Caco-2 (cell line): ENCODE results near the gene COL11A2. TPM values are rescaled to one million over a fixed set of nuclear protein-coding genes. Genes with fewer than 3 reads are reported as not detected.

Experiments
- Bru-seq: library from RNA; stranded (reverse); fragments of 400-500 nt; gene quantifications from one replicate; lab custom pipeline; 2021; lab: Mats Ljungman, UMichigan
- BruChase-seq, 2 experiments: library from RNA; stranded (reverse); fragments of 400-500 nt; gene quantifications; one replicate each; lab custom pipeline; 2021; lab: Mats Ljungman, UMichigan
- BruUV-seq: library from RNA; stranded (reverse); fragments of 400-500 nt; replicated peaks from 2 replicates; lab custom pipeline; 2021; lab: Mats Ljungman, UMichigan
- CTCF ChIA-PET: fragments of 300-600 bp; sonication (Branson Sonifier 250); formaldehyde crosslinking; loops from one replicate; lab custom pipeline; 2022; ENCODE audit warnings: antibody characterized with exemption; lab: Charles Lee
- POLR2A ChIA-PET: fragments of 300-600 bp; sonication (Branson Sonifier 250); formaldehyde crosslinking; loops from one replicate; lab custom pipeline; 2022; ENCODE audit warnings: antibody characterized with exemption; lab: Charles Lee
- DNase-seq, 2 experiments: peaks; one replicate each; pipeline versions ENCODE4 v3.0.0 to v3.0.0-alpha.2; 2020 to 2022
- H3K27me3 ChIP-seq: replicated peaks from 2 replicates; pipeline ENCODE4 v1.6.0; 2011; ENCODE audit warnings: low read length; ENCODE audit not compliant: control insufficient read depth, insufficient read depth
- H3K36me3 ChIP-seq: 2 replicates; pipeline ENCODE4 v1.5.1; 2011; ENCODE audit warnings: low read length; ENCODE audit not compliant: control insufficient read depth, insufficient read depth
- H3K4me1 ChIP-seq: fragments of 250-450 bp; sonication (Bioruptor Pico); 2 replicates; pipeline ENCODE4 v1.5.1; 2020; ENCODE audit warnings: mild to moderate bottlenecking
- H3K4me3 ChIP-seq: 2 replicates; pipeline ENCODE4 v1.5.1; 2011; ENCODE audit warnings: low read depth, mild to moderate bottlenecking, control low read depth, low read length
- H3K9me3 ChIP-seq: fragments of 250-450 bp; sonication (Bioruptor Pico); 2 replicates; pipeline ENCODE4 v1.5.1; 2020; ENCODE audit warnings: mild to moderate bottlenecking, moderate library complexity
- H3K27ac Mint-ChIP-seq: one replicate; pipeline ENCODE4 v1.8.0; 2022; ENCODE audit warnings: mixed read lengths; ENCODE audit not compliant: unreplicated experiment
- H3K27me3 Mint-ChIP-seq: one replicate; pipeline ENCODE4 v1.8.0; 2022; ENCODE audit warnings: mixed read lengths; ENCODE audit not compliant: insufficient read depth, unreplicated experiment
- H3K36me3 Mint-ChIP-seq: one replicate; pipeline ENCODE4 v1.8.0; 2022; ENCODE audit warnings: mild to moderate bottlenecking, mixed read lengths; ENCODE audit not compliant: insufficient read depth, unreplicated experiment
- H3K4me1 Mint-ChIP-seq: one replicate; pipeline ENCODE4 v1.8.0; 2022; ENCODE audit warnings: low read depth, mixed read lengths; ENCODE audit not compliant: unreplicated experiment
- H3K4me3 Mint-ChIP-seq: one replicate; pipeline ENCODE4 v1.8.0; 2022; ENCODE audit warnings: mild to moderate bottlenecking, moderate library complexity, mixed read lengths; ENCODE audit not compliant: unreplicated experiment
- H3K9me3 Mint-ChIP-seq: one replicate; pipeline ENCODE4 v1.8.0; 2022; ENCODE audit warnings: mixed read lengths; ENCODE audit not compliant: unreplicated experiment
- CTCF ChIP-seq, 2 experiments: fragments of 200-600 bp in 1 of 2; IDR thresholded peaks; 1 replicate in 1 of 2; 2 replicates in 1 of 2; pipeline versions ENCODE4 v1.5.1 to v1.8.0; 2011 to 2022; ENCODE audit warnings: antibody characterized with exemption in 1 of 2, control low read depth in 1 of 2, inconsistent platforms in 1 of 2, low read depth in 1 of 2, low read length in 1 of 2, mild to moderate bottlenecking in 1 of 2, moderate library complexity in 1 of 2; ENCODE audit not compliant: insufficient read depth in 1 of 2, severe bottlenecking in 1 of 2, unreplicated experiment in 1 of 2
- intact Hi-C: fragments of 100-400 bp; cut with micrococcal nuclease; formaldehyde crosslinking; loops from one replicate; pipeline ENCODE4 v1.10.0; 2022; ENCODE audit not compliant: unreplicated experiment
- long read RNA-seq: library from polyadenylated mRNA; stranded (forward); transcript quantifications from one replicate; pipeline ENCODE4 v2.0.0, GENCODE V29; 2022
- total RNA-seq: library from RNA; stranded (reverse); gene quantifications from 2 replicates; pipeline ENCODE4 v1.2.3, GENCODE V29; 2022

Gene COL11A2
- total RNA-seq, result 1.3 and 1.5 TPM in 2 replicates
- percentile 17 among the genes with signal in this experiment for Bru-seq, nascent RNA
- BruChase-seq, experiment 1, labeled RNA remaining after a 2-hour chase, result percentile 19 among the genes with signal in this experiment
- percentile 33 among the genes with signal in this experiment for BruChase-seq, experiment 2, labeled RNA remaining after a 6-hour chase
- long read RNA-seq, partial matches to known transcripts, result 2 of 2 reads
- long read RNA-seq, other reads (novel, unspliced or antisense), result 0 of 2 reads

GRCh38 chr6:33192105-33192646 lies at the start of gene COL11A2:
TSS of gene COL11A2 (minus strand) at chr6:33192467. CDS start at chr6:33192240, 227 bp downstream.
- CTCF ChIA-PET, result no interaction called here
- Histone ChIP-seq H3K4me1 (no peaks in the 10 kb centered on the region; the same call in 1 of the 2 replicates), H3K4me3 (no peak within 1 kb of the TSS), H3K9me3 (no peaks in the 10 kb centered on the region), H3K27me3 (no peaks in the 10 kb centered on the region), H3K36me3 (no peaks in the 10 kb centered on the region; the same call in 1 of the 2 replicates)
- DNase-seq, result no peak
- BruUV-seq, result no TSS peak
- no peak for TF ChIP-seq CTCF (IDR thresholded peaks at IDR 0.05; ENCODE audit: insufficient read depth in 1 of 2, low read depth in 1 of 2, low read length in 1 of 2, severe bottlenecking in 1 of 2, unreplicated experiment in 1 of 2)
- Mint-ChIP-seq H3K27me3 (peaks cover 4% of the 10 kb centered on the region), H3K4me3 (no peak within 1 kb of the TSS), H3K9me3 (no peaks in the 10 kb centered on the region), H3K4me1 (peaks cover 1% of the 10 kb centered on the region), H3K27ac (no peak within 1 kb of the TSS), H3K36me3 (peaks cover 12% of the 10 kb centered on the region)
- POLR2A ChIA-PET, result no interaction called here
- intact Hi-C loops, result no loop called here

DNA sequence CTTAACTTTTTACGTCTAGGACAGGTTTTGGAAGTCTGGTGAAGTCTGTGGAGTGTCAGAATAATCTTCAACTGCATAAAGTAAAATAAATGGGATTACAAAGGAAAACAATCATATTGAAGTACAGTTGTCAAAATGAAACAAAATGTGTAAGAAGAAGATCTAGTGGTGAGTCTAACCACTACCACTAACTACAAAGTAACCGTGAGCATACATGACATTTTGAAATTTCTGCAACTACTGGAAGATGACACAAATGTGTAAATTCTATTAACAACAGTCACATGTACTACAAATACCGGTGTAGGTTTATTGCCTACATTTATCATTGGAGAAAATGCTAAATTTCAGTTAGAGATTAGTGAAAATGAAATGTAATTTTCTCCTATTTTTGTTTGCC lies 49.7 kb upstream of the COL11A2 start:
- no peaks in the 10 kb centered on the region for H3K4me1 ChIP-seq
- no TSS peak for BruUV-seq
- no peaks in the 10 kb centered on the region for H3K27me3 ChIP-seq
- no peaks in the 10 kb centered on the region for H3K36me3 Mint-ChIP-seq
- POLR2A ChIA-PET, result no interaction called here
- H3K4me3 ChIP-seq, result no peak overlapping the region
- intact Hi-C loops, result no loop called here
- no peak for TF ChIP-seq CTCF (IDR thresholded peaks at IDR 0.05; ENCODE audit: insufficient read depth in 1 of 2, low read depth in 1 of 2, low read length in 1 of 2, severe bottlenecking in 1 of 2, unreplicated experiment in 1 of 2)
- DNase-seq, result no peak
- H3K4me3 Mint-ChIP-seq, result no peak overlapping the region
- CTCF ChIA-PET, result no interaction called here
- no peaks in the 10 kb centered on the region for H3K9me3 Mint-ChIP-seq
- H3K4me1 Mint-ChIP-seq, result no peaks in the 10 kb centered on the region
- peaks cover 12% of the 10 kb centered on the region for H3K27me3 Mint-ChIP-seq
- no peak overlapping the region for H3K27ac Mint-ChIP-seq
- H3K9me3 ChIP-seq, result no peaks in the 10 kb centered on the region
- H3K36me3 ChIP-seq, result no peaks in the 10 kb centered on the region; the same call in 1 of the 2 replicates

GRCh38 chr6:33237741-33238140 lies 45.5 kb upstream of the COL11A2 start:
- Histone ChIP-seq H3K4me3 (no peak overlapping the region), H3K27me3 (no peaks in the 10 kb centered on the region), H3K36me3 (no peaks in the 10 kb centered on the region), H3K9me3 (no peaks in the 10 kb centered on the region), H3K4me1 (no peaks in the 10 kb centered on the region)
- ChIA-PET CTCF (no interaction called here), POLR2A (no interaction called here)
- TF ChIP-seq CTCF (IDR thresholded peaks at IDR 0.05; ENCODE audit: insufficient read depth in 1 of 2, low read depth in 1 of 2, low read length in 1 of 2, severe bottlenecking in 1 of 2, unreplicated experiment in 1 of 2), result no peak
- Mint-ChIP-seq H3K36me3 (no peaks in the 10 kb centered on the region), H3K27me3 (peaks cover 22% of the 10 kb centered on the region), H3K9me3 (no peaks in the 10 kb centered on the region), H3K27ac (no peak overlapping the region), H3K4me1 (no peaks in the 10 kb centered on the region), H3K4me3 (no peak overlapping the region)
- no TSS peak for BruUV-seq
- DNase-seq, result no peak
- intact Hi-C loops, result no loop called here
